ENCODE results near the gene IL1RAPL1.

DNA sequence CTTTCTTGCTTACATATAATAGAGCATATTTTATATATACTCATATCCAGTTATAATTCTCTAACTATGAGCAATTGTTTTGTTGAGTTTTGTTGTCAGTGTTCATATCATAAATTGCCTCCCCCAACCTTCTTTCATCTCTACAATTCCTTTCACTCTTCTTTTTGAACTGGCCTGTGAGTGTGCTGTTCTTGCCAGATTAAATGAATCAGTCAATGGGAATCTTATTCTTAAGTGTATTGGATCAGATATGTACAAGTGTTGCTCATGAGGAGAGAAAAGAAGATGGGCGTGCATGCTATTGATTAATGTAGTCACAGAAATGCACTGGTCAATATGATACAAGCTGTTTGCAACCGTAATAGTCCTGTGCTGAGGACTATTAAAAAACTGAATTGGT, 900.0 kb downstream of the IL1RAPL1 start:
- TF ChIP-seq, protein P1, sequence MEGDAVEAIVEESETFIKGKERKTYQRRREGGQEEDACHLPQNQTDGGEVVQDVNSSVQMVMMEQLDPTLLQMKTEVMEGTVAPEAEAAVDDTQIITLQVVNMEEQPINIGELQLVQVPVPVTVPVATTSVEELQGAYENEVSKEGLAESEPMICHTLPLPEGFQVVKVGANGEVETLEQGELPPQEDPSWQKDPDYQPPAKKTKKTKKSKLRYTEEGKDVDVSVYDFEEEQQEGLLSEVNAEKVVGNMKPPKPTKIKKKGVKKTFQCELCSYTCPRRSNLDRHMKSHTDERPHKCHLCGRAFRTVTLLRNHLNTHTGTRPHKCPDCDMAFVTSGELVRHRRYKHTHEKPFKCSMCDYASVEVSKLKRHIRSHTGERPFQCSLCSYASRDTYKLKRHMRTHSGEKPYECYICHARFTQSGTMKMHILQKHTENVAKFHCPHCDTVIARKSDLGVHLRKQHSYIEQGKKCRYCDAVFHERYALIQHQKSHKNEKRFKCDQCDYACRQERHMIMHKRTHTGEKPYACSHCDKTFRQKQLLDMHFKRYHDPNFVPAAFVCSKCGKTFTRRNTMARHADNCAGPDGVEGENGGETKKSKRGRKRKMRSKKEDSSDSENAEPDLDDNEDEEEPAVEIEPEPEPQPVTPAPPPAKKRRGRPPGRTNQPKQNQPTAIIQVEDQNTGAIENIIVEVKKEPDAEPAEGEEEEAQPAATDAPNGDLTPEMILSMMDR (IDR thresholded peaks at IDR 0.05): no peak
- TF ChIP-seq POLR2A (IDR thresholded peaks at IDR 0.05): no peak
